Endothelial cell (in vitro differentiated cells): Measurements from ENCODE around the gene DTNBP1. TPM values are rescaled to one million over a fixed set of nuclear protein-coding genes. Genes with fewer than 3 reads are reported as not detected.

Experiments used
- DNase-seq: peaks from one replicate; pipeline ENCODE4 v3.0.0; 2021; ENCODE audit warnings: low spot score
- H3K27ac Mint-ChIP-seq: one replicate; pipeline ENCODE4 v1.8.0; 2021; ENCODE audit warnings: mixed read lengths, inconsistent platforms; ENCODE audit not compliant: unreplicated experiment
- H3K27me3 Mint-ChIP-seq: one replicate; pipeline ENCODE4 v1.8.0; 2021; ENCODE audit warnings: mild to moderate bottlenecking, moderate library complexity, mixed read lengths, inconsistent platforms; ENCODE audit not compliant: unreplicated experiment
- H3K36me3 Mint-ChIP-seq: one replicate; pipeline ENCODE4 v1.8.0; 2021; ENCODE audit warnings: mild to moderate bottlenecking, low read depth, mixed read lengths, inconsistent platforms; ENCODE audit not compliant: unreplicated experiment
- H3K4me1 Mint-ChIP-seq: one replicate; pipeline ENCODE4 v1.8.0; 2021; ENCODE audit warnings: mild to moderate bottlenecking, mixed read lengths, inconsistent platforms; ENCODE audit not compliant: unreplicated experiment
- H3K4me3 Mint-ChIP-seq: one replicate; pipeline ENCODE4 v1.8.0; 2021; ENCODE audit warnings: mild to moderate bottlenecking, mixed read lengths, inconsistent platforms; ENCODE audit not compliant: unreplicated experiment
- H3K9me3 Mint-ChIP-seq: one replicate; pipeline ENCODE4 v1.8.0; 2021; ENCODE audit warnings: mixed read lengths, inconsistent platforms; ENCODE audit not compliant: unreplicated experiment
- CTCF ChIP-seq: fragments of 200-600 bp; sonication (generic); IDR thresholded peaks from one replicate; pipeline ENCODE4 v1.5.0; 2021; ENCODE audit warnings: antibody characterized with exemption; ENCODE audit not compliant: unreplicated experiment
- total RNA-seq: library from RNA; stranded (reverse); fragmentation: NEBNext Ultra II Directional; extraction: Animal tissue kit (Norgen Biotek cat#: 25700); gene quantifications from one replicate; pipeline ENCODE4 v1.2.1, GENCODE V29; 2021; ENCODE audit not compliant: unreplicated experiment

The DTNBP1 gene
- total RNA-seq, 1 donor from 2014 or later = 19.3 TPM

- no peak for DNase-seq
- H3K4me3 Mint-ChIP-seq = no peak overlapping the region
- peaks cover 22% of the 10 kb centered on the region for H3K27me3 Mint-ChIP-seq
- no peaks in the 10 kb centered on the region for H3K9me3 Mint-ChIP-seq
- TF ChIP-seq CTCF = no peak
- H3K4me1 Mint-ChIP-seq = peaks cover 29% of the 10 kb centered on the region
- H3K27ac Mint-ChIP-seq = no peak overlapping the region
- H3K36me3 Mint-ChIP-seq = peaks cover 47% of the 10 kb centered on the region
Measured at GRCh38 chr6:15493437-15494168, 169.2 kb downstream of the DTNBP1 start.

- H3K27me3 Mint-ChIP-seq = peaks cover 16% of the 10 kb centered on the region
- no peak overlapping the region for H3K27ac Mint-ChIP-seq
- DNase-seq = no peak
- H3K9me3 Mint-ChIP-seq = no peaks in the 10 kb centered on the region
- H3K4me1 Mint-ChIP-seq = peaks cover 37% of the 10 kb centered on the region
- H3K4me3 Mint-ChIP-seq = no peak overlapping the region
- no peak for TF ChIP-seq CTCF
- peaks cover 52% of the 10 kb centered on the region for H3K36me3 Mint-ChIP-seq
Measured at GRCh38 chr6:15491986-15492269, 170.9 kb downstream of the DTNBP1 start.

GRCh38 chr6:15491255-15491985 lies 171.4 kb downstream of the DTNBP1 start:
- peaks cover 39% of the 10 kb centered on the region for H3K4me1 Mint-ChIP-seq
- peaks cover 14% of the 10 kb centered on the region for H3K27me3 Mint-ChIP-seq
- H3K9me3 Mint-ChIP-seq = no peaks in the 10 kb centered on the region
- H3K36me3 Mint-ChIP-seq = peaks cover 55% of the 10 kb centered on the region
- no peak overlapping the region for H3K27ac Mint-ChIP-seq
- TF ChIP-seq CTCF = peak; percentile 80
- peak; percentile 73 for DNase-seq
- H3K4me3 Mint-ChIP-seq = peak overlapping the region; percentile 54

GRCh38 chr6:15490242-15491100 lies 172.4 kb downstream of the DTNBP1 start:
- no peak for TF ChIP-seq CTCF
- Mint-ChIP-seq H3K27ac (no peak overlapping the region), H3K36me3 (peaks cover 45% of the 10 kb centered on the region), H3K4me3 (no peak overlapping the region), H3K27me3 (peaks cover 8% of the 10 kb centered on the region), H3K9me3 (no peaks in the 10 kb centered on the region), H3K4me1 (peaks cover 33% of the 10 kb centered on the region)
- no peak for DNase-seq
